ENCODE data around the gene LGSN. TPM values are rescaled to one million over a fixed set of nuclear protein-coding genes. Genes with fewer than 3 reads are reported as not detected.
"Not testable (repeated sequence)": the region's sequence is repeated elsewhere in the genome, so short reads cannot be mapped to it uniquely, and the experiment has no call there.

The LGSN gene, protein sequence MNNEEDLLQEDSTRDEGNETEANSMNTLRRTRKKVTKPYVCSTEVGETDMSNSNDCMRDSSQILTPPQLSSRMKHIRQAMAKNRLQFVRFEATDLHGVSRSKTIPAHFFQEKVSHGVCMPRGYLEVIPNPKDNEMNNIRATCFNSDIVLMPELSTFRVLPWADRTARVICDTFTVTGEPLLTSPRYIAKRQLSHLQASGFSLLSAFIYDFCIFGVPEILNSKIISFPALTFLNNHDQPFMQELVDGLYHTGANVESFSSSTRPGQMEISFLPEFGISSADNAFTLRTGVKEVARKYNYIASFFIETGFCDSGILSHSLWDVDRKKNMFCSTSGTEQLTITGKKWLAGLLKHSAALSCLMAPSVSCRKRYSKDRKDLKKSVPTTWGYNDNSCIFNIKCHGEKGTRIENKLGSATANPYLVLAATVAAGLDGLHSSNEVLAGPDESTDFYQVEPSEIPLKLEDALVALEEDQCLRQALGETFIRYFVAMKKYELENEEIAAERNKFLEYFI
- total RNA-seq (under 1 TPM in 3 of 6 donors, not detected in 3; 0.19 to 0.52 (median 0.22) TPM), polyA plus RNA-seq (under 1 TPM; 0.04 to 0.12 TPM)

DNA sequence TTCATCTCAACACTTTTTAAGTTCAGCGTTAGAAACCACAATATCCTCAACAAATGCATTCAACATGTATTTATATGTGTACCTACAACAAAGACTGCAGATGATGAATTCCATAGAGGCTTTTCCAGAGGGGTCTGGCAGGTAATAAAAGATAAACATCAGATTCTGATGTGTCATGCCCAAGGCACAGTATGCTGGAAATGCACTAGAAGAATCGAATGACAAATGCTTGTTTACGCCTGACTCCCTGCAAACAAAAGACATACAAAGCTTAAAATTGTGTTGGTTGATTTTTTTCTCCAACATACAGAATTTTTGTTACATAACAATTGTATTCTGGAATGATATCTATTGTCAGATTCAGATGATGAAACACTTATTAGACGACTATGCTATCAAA, at the start of gene LGSN:
Gene LGSN (minus strand): TSS at position 45 of the 400 bp plus-strand sequence. CDS start 40 bp downstream, at position 5.
- H3K27me3 ChIP-seq = no peaks in the 10 kb centered on the region
- intact Hi-C loops (cut with DNase I) = no loop called here
- 79 to 85% methylated on average over 4 of the region's 4 CpGs for WGBS, 2 donors
- no peaks in the 10 kb centered on the region for H3K4me1 ChIP-seq
- H3K27ac ChIP-seq = no peak within 1 kb of the TSS
- no peaks in the 10 kb centered on the region for H3K36me3 ChIP-seq
- no peak within 1 kb of the TSS for H3K4me3 ChIP-seq
- ATAC-seq = no peak
- no peaks in the 10 kb centered on the region for H3K9me3 ChIP-seq
- no peak for FAIRE-seq
- TF ChIP-seq, protein P1, sequence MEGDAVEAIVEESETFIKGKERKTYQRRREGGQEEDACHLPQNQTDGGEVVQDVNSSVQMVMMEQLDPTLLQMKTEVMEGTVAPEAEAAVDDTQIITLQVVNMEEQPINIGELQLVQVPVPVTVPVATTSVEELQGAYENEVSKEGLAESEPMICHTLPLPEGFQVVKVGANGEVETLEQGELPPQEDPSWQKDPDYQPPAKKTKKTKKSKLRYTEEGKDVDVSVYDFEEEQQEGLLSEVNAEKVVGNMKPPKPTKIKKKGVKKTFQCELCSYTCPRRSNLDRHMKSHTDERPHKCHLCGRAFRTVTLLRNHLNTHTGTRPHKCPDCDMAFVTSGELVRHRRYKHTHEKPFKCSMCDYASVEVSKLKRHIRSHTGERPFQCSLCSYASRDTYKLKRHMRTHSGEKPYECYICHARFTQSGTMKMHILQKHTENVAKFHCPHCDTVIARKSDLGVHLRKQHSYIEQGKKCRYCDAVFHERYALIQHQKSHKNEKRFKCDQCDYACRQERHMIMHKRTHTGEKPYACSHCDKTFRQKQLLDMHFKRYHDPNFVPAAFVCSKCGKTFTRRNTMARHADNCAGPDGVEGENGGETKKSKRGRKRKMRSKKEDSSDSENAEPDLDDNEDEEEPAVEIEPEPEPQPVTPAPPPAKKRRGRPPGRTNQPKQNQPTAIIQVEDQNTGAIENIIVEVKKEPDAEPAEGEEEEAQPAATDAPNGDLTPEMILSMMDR (IDR thresholded peaks at IDR 0.05) = no peak
- DNase-seq = no peak

DNA sequence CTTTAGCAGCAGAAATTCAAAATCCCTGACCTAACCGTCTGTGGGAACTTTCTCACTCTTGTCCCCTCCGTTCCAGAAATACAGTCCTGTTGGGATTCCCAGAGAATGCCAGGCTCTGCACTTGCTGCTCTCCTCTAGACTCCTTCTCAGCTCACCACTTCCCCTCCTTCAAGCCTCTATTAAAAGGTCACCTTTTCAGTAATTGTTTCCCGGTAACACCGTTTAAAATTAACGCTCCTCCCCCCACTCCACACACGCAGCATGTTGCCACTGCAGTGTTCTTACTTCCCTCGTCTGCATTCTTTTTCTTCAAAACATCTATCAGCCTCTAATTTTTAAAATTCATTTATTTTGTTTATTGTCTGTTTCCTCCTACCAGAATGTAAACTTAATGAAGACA, 48.6 kb upstream of the LGSN start:
- Histone ChIP-seq H3K27ac (no peak overlapping the region), H3K4me3 (no peak overlapping the region), H3K27me3 (no peaks in the 10 kb centered on the region), H3K36me3 (no peaks in the 10 kb centered on the region), H3K9me3 (no peaks in the 10 kb centered on the region), H3K4me1 (no peaks in the 10 kb centered on the region)
- intact Hi-C loops (cut with DNase I) = no loop called here
- TF ChIP-seq, protein P1 (IDR thresholded peaks at IDR 0.05) = no peak
- 66 to 79% methylated on average over 7 of the region's 7 CpGs for WGBS, 2 donors
- FAIRE-seq (no peak), DNase-seq (no peak), ATAC-seq (no peak)

DNA sequence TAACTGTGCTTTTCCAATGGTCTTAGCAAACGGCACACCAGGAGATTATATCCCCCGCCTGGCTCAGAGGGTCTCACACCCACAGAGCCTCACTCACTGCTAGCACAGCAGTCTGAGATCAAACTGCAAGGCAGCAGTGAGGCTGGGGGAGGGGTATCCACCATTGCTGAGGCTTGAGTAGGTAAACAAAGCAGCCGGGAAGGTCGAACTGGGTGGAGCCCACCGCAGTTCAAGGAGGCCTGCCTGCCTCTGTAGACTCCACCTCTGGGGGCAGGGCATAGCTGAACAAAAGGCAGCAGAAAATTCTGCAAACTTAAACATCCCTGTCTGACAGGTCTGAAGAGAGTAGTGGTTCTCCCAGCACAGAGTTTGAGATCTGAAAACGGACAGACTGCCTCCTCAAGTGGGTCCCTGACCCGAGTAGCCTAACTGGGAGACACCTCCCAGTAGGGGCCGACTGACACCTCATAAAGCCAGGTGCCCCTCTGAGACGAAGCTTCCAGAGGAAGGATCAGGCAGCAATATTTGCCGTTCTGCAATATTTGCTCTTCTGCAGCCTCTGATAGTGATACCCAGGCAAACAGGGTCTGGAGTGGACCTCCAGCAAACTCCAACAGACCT, 42.8 kb upstream of the LGSN start:
- ATAC-seq; H3K27me3 ChIP-seq; intact Hi-C loops (cut with DNase I); H3K4me3 ChIP-seq; DNase-seq; H3K36me3 ChIP-seq; FAIRE-seq; H3K27ac ChIP-seq; H3K4me1 ChIP-seq; H3K9me3 ChIP-seq: not testable (repeated sequence)
- 59 to 72% methylated on average over 10 of the region's 10 CpGs for WGBS, 2 donors

DNA sequence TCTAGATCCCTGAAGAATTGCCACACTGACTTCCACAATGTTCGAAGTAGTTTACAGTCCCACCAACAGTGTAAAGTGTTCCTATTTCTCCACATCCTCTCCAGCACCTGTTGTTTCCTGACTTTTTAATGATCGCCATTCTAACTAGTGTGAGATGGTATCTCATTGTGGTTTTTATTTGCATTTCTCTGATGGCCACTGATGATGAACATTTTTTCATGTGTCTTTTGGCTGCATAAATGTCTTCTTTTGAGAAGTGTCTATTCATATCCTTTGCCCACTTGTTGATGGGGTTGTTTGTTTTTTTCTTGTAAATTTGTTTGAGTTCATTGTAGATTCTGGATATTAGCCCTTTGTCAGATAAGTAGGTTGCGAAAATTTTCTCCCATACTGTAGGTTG, 37.6 kb upstream of the LGSN start:
- DNase-seq; H3K27ac ChIP-seq; H3K4me3 ChIP-seq; FAIRE-seq; H3K27me3 ChIP-seq; H3K9me3 ChIP-seq; H3K36me3 ChIP-seq; intact Hi-C loops (cut with DNase I); ATAC-seq: not testable (repeated sequence)
- peaks cover 4 to 13% (median 10%) of the 10 kb centered on the region in 3 donors for H3K4me1 ChIP-seq
- 92 to 94% methylated on average over 3 of the region's 3 CpGs for WGBS, 2 donors

DNA sequence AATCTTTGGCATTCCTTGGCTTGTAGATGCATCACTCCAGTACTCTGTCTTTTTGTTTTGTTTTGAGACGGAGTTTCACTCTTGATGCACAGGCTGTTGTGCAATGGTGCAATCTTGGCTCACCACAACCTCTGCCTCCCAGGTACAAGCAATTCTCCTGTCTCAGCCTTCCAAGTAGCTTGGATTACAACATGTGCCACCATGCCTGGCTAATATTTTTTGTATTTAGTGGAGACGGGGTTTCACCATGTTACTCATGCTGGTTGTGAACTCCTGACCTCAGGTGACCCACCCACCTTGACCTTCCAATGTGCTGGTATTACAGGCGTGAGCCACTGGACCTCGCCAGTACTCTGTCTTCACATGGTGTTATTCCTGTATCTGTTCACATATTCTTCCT, 35.8 kb upstream of the LGSN start:
- Histone ChIP-seq H3K27me3 (no peaks in the 10 kb centered on the region), H3K36me3 (no peaks in the 10 kb centered on the region), H3K4me1 (peaks cover 4 to 13% (median 10%) of the 10 kb centered on the region in 3 donors), H3K4me3 (no peak overlapping the region), H3K27ac (no peak overlapping the region), H3K9me3 (no peaks in the 10 kb centered on the region)
- WGBS, 2 donors = 79 to 88% methylated on average over 4 of the region's 4 CpGs
- FAIRE-seq (no peak), DNase-seq (no peak), ATAC-seq (no peak)
- TF ChIP-seq, protein P1 (IDR thresholded peaks at IDR 0.05) = no peak
- intact Hi-C loops (cut with DNase I) = no loop called here

Data from pancreas (tissue), 10 donors.